Measurements from ENCODE around the gene STK31.

GRCh38 chr7:23768022-23768421 lies 58.0 kb downstream of the STK31 start:
- TF ChIP-seq CTCF (IDR thresholded peaks at IDR 0.05) (no peak), EZH2 (IDR thresholded peaks at IDR 0.05; ENCODE audit: borderline replicate concordance, insufficient read depth, low read depth, low read length, poor library complexity, severe bottlenecking) (no peak)
